ENCODE measurements around the gene ULK2. TPM values are rescaled to one million over a fixed set of nuclear protein-coding genes. Genes with fewer than 3 reads are reported as not detected.

The ULK2 gene
- total RNA-seq, 1 experiment from 2014 or later, result 12.7 TPM

DNA sequence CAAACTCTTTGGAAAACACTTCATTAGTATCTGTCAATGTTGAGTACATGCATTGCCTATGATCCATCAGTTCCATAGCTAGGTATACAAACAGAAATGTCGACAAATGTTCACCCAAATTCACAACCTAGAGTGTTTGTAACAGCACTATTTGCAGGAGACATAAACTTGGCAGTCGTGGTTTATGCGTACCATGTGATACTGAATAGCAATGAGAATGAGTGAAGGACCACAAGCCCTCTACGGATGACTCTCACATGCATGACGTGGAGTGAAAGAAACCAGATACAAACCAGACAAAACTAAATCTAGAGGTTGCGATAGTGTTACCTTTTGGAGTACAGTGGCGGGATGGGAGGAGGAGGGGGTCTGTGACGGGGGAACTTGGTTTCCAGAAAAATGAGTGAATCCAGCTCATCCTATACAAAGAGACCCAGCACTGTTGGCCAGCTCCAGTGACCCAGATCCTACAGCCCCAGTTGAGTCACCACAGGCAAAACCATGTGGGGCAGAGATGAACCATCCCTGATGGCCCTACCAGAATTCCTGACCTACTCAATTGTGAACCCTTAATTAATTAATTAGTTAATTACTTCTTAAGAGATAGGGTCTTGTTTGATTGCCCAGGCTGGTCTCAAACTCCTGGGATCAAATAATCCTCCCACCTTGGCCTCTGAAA lies 15.9 kb upstream of the ULK2 start:
- H4K20me1 ChIP-seq (ENCODE audit: insufficient read depth), result no peaks in the 10 kb centered on the region
- DNase-seq (ENCODE audit: low read depth, low spot score), result no peak
- ATAC-seq, result no peak

More for the DNA sequence above, 15.9 kb upstream of the ULK2 start:
- H3K9me3 ChIP-seq (ENCODE audit: control insufficient read depth in 1 of 2, insufficient read depth in 1 of 2, low read depth in 1 of 2, low read length in 2 of 2), result no peaks in the 10 kb centered on the region
- H3K4me3 ChIP-seq (replicated peaks in 1 of 2; ENCODE audit: low read depth in 1 of 2, low read length in 2 of 2), result no peak overlapping the region
- H3K36me3 ChIP-seq (ENCODE audit: control insufficient read depth in 1 of 2, insufficient read depth in 2 of 2, low read length in 2 of 2), result no peaks in the 10 kb centered on the region
- no peak overlapping the region for H2AFZ ChIP-seq (ENCODE audit: low read depth, low read length, poor library complexity, severe bottlenecking)
- H3K79me2 ChIP-seq (ENCODE audit: insufficient read depth, low read length), result no peaks in the 10 kb centered on the region
- TF ChIP-seq JUND (IDR thresholded peaks at IDR 0.05) (no peak), SP1 (IDR thresholded peaks at IDR 0.05; ENCODE audit: low read depth) (no peak), CTCF (IDR thresholded peaks at IDR 0.05 in 2 of 3, conservative IDR thresholded peaks at IDR 0.05 in 1 of 3; ENCODE audit: borderline replicate concordance in 1 of 3, insufficient read depth in 1 of 3, low read depth in 2 of 3, low read length in 2 of 3) (no peak), YY1 (IDR thresholded peaks at IDR 0.05; ENCODE audit: extremely low read depth, insufficient replicate concordance, low read depth, low read length) (no peak), ELF1 (IDR thresholded peaks at IDR 0.05; ENCODE audit: borderline replicate concordance, low read depth) (no peak), RAD21 (IDR thresholded peaks at IDR 0.05; ENCODE audit: low read depth) (no peak), POLR2AphosphoS5 (IDR thresholded peaks at IDR 0.05; ENCODE audit: low read depth, low read length) (no peak), REST (IDR thresholded peaks at IDR 0.05; ENCODE audit: low read depth) (no peak), EGR1 (IDR thresholded peaks at IDR 0.05; ENCODE audit: low read depth) (no peak)
- TF ChIP-seq, protein P1, sequence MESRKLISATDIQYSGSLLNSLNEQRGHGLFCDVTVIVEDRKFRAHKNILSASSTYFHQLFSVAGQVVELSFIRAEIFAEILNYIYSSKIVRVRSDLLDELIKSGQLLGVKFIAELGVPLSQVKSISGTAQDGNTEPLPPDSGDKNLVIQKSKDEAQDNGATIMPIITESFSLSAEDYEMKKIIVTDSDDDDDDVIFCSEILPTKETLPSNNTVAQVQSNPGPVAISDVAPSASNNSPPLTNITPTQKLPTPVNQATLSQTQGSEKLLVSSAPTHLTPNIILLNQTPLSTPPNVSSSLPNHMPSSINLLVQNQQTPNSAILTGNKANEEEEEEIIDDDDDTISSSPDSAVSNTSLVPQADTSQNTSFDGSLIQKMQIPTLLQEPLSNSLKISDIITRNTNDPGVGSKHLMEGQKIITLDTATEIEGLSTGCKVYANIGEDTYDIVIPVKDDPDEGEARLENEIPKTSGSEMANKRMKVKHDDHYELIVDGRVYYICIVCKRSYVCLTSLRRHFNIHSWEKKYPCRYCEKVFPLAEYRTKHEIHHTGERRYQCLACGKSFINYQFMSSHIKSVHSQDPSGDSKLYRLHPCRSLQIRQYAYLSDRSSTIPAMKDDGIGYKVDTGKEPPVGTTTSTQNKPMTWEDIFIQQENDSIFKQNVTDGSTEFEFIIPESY (IDR thresholded peaks at IDR 0.05; ENCODE audit: extremely low read depth, insufficient replicate concordance, low read length), result no peak
- no peaks in the 10 kb centered on the region for H3K27me3 ChIP-seq (ENCODE audit: insufficient read depth, low read length)
- intact Hi-C loops (cut with micrococcal nuclease), result no loop called here
- H3K9me2 ChIP-seq (ENCODE audit: insufficient read depth), result no peaks in the 10 kb centered on the region
- no peak overlapping the region for H3K4me2 ChIP-seq (ENCODE audit: low read length)
- no peaks in the 10 kb centered on the region for H3K4me1 ChIP-seq (ENCODE audit: control insufficient read depth in 1 of 2, insufficient read depth in 2 of 2, low read length in 2 of 2)
- CTCF ChIA-PET, result interaction anchor here (0.7 kb wide), 1 partner anchor 425 kb away, joined by 3 read pairs; no protein-coding TSS in a partner anchor
- POLR2A ChIA-PET, result no interaction called here
- RAD21 ChIA-PET (ENCODE audit: low non-redundant PET in 1 of 2, low total read pairs in 2 of 2, uncharacterized antibody in 2 of 2, unreplicated experiment in 2 of 2), result no interaction called here
- H3K9ac ChIP-seq (ENCODE audit: low read length), result no peak overlapping the region
- H3K27ac ChIP-seq (ENCODE audit: low read depth, low read length), result no peak overlapping the region
- no TSS peak for BruUV-seq (replicated peaks)
